OCI-LY1 (cell line): ENCODE data around the gene SH3PXD2A.

ENCODE experiments used
- CTCF ChIP-seq: fragments of 200-600 bp; sonication (generic), shearing (Covaris generic); IDR thresholded peaks from 2 replicates; pipeline ENCODE4 v1.5.1; 2017; ENCODE audit warnings: mild to moderate bottlenecking, antibody characterized with exemption, low read length, moderate library complexity, mixed read lengths
- EZH2 ChIP-seq: fragments of 200-600 bp; sonication (generic), shearing (Covaris generic); IDR thresholded peaks from 2 replicates; pipeline ENCODE4 v1.8.0; 2017; ENCODE audit warnings: borderline replicate concordance, mixed run types, mild to moderate bottlenecking, antibody characterized with exemption, low read length, moderate library complexity, mixed read lengths

- TF ChIP-seq EZH2 (no peak), CTCF (no peak)
Measured at GRCh38 chr10:103557455-103557854, 297.9 kb downstream of the SH3PXD2A start.
